ENCODE measurements around the gene MPZL3. TPM values are rescaled to one million over a fixed set of nuclear protein-coding genes. Genes with fewer than 3 reads are reported as not detected.

The MPZL3 gene
- polyA plus RNA-seq, 1 donor from 2014 or later, result 3.6 TPM

DNA sequence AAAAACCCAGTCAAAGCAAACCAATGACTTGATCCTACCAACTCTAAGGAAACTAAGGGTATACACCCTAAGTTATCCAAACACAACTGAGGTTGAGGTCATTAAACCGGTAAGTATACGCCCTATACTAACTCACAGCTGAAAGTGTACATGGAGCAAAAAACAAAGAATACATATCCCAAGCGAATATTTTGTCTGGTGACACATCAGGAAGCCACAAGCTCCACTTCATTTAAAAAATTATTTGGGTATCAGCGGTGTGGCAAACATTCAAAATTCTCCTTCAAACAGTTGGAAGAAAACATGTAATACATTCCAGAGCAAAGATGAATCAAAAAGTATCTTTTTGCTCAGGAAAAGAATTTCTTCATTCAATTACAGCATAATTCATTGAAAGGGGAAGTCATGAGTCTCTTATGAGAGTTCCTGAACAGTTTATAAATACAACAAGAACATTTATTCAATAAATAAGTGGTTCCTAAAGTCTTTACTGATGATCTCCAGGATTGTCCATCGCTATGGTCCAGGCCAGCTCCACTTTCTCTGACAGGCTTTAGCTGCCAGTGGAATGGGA lies 22.8 kb downstream of the MPZL3 start:
- Histone ChIP-seq H3F3A (ENCODE audit: insufficient read depth, low read length, poor library complexity, severe bottlenecking) (no peaks in the 10 kb centered on the region), H3K79me2 (replicated peaks; ENCODE audit: insufficient read depth, low read length) (no peaks in the 10 kb centered on the region), H3K4me3 (ENCODE audit: low read length) (no peak overlapping the region), H3K9ac (ENCODE audit: low read length) (no peak overlapping the region), H3K27ac (ENCODE audit: low read length) (no peak overlapping the region), H2AFZ (ENCODE audit: low read depth, low read length) (no peak overlapping the region), H3K36me3 (ENCODE audit: insufficient read depth, low read length) (no peaks in the 10 kb centered on the region), H4K20me1 (ENCODE audit: insufficient read depth) (no peaks in the 10 kb centered on the region), H3K9me3 (ENCODE audit: low read length) (no peaks in the 10 kb centered on the region), H3K4me2 (ENCODE audit: low read length) (no peak overlapping the region), H3K9me2 (ENCODE audit: insufficient read depth, low read length) (no peaks in the 10 kb centered on the region), H3K27me3 (ENCODE audit: insufficient read depth, low read depth, low read length) (no peaks in the 10 kb centered on the region)
- no peak for TF ChIP-seq MXI1 (conservative IDR thresholded peaks at IDR 0.05; ENCODE audit: poor library complexity, severe bottlenecking)
- TF ChIP-seq RAD21 (conservative IDR thresholded peaks at IDR 0.05), result no peak
- TF ChIP-seq SMC3 (conservative IDR thresholded peaks at IDR 0.05; ENCODE audit: poor library complexity), result no peak
- TF ChIP-seq, protein P1, sequence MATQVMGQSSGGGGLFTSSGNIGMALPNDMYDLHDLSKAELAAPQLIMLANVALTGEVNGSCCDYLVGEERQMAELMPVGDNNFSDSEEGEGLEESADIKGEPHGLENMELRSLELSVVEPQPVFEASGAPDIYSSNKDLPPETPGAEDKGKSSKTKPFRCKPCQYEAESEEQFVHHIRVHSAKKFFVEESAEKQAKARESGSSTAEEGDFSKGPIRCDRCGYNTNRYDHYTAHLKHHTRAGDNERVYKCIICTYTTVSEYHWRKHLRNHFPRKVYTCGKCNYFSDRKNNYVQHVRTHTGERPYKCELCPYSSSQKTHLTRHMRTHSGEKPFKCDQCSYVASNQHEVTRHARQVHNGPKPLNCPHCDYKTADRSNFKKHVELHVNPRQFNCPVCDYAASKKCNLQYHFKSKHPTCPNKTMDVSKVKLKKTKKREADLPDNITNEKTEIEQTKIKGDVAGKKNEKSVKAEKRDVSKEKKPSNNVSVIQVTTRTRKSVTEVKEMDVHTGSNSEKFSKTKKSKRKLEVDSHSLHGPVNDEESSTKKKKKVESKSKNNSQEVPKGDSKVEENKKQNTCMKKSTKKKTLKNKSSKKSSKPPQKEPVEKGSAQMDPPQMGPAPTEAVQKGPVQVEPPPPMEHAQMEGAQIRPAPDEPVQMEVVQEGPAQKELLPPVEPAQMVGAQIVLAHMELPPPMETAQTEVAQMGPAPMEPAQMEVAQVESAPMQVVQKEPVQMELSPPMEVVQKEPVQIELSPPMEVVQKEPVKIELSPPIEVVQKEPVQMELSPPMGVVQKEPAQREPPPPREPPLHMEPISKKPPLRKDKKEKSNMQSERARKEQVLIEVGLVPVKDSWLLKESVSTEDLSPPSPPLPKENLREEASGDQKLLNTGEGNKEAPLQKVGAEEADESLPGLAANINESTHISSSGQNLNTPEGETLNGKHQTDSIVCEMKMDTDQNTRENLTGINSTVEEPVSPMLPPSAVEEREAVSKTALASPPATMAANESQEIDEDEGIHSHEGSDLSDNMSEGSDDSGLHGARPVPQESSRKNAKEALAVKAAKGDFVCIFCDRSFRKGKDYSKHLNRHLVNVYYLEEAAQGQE (IDR thresholded peaks at IDR 0.05; ENCODE audit: borderline replicate concordance), result no peak
- TF ChIP-seq, protein P2, sequence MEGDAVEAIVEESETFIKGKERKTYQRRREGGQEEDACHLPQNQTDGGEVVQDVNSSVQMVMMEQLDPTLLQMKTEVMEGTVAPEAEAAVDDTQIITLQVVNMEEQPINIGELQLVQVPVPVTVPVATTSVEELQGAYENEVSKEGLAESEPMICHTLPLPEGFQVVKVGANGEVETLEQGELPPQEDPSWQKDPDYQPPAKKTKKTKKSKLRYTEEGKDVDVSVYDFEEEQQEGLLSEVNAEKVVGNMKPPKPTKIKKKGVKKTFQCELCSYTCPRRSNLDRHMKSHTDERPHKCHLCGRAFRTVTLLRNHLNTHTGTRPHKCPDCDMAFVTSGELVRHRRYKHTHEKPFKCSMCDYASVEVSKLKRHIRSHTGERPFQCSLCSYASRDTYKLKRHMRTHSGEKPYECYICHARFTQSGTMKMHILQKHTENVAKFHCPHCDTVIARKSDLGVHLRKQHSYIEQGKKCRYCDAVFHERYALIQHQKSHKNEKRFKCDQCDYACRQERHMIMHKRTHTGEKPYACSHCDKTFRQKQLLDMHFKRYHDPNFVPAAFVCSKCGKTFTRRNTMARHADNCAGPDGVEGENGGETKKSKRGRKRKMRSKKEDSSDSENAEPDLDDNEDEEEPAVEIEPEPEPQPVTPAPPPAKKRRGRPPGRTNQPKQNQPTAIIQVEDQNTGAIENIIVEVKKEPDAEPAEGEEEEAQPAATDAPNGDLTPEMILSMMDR (IDR thresholded peaks at IDR 0.05; ENCODE audit: poor library complexity, severe bottlenecking), result no peak
- no peak for TF ChIP-seq EZH2 (IDR thresholded peaks at IDR 0.05; ENCODE audit: borderline replicate concordance, insufficient read depth, low read length, poor library complexity, severe bottlenecking)
- no peak for TF ChIP-seq POLR2AphosphoS5 (IDR thresholded peaks at IDR 0.05)
- no peak for TF ChIP-seq EP300 (conservative IDR thresholded peaks at IDR 0.05; ENCODE audit: poor library complexity, severe bottlenecking)
- TF ChIP-seq TAF1 (IDR thresholded peaks at IDR 0.05; ENCODE audit: low read depth), result no peak

DNA sequence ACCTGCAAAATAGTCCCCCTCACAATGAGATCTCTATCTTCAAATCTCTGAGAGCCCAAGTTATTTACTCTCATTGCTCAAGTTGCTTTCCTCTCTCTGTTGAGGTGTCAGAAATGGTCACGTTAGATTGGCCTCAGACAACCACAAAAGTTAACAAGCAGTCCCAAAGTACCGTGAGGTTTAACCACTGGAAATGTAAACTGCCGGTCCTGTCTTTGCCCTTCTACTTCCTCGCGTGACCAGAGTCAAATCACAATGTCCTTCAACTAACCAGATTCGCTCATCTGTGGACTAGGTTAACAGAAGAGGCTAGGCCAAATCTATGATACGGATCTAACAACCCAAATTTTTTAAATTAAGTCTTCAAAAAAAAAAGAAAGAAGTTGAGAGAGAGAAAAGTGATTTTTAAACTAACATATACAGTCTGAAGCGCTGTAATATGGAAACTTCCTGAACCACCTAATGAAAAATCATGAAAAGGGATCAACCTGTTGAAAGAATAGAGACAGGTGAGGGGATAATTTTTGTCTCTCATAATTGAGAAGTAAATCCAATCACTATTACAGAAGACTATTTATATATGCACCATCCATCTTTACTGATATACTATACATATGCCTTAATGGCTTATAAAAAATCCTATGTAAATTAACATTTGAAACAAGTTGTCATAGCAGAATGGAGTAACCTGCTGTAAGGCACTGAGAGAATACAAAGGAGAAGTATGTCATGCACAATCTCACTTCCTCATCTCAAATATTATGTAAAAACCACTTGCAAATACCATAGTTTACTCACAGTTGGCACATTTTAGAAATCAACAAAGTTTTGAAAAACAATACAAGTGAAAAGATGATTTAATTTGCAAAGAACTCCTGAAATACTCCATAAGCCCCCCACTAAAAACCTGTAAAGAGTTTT lies 24.0 kb downstream of the MPZL3 start:
- H4K20me1 ChIP-seq (ENCODE audit: insufficient read depth), result no peaks in the 10 kb centered on the region
- no peaks in the 10 kb centered on the region for H3K27me3 ChIP-seq (ENCODE audit: insufficient read depth, low read depth, low read length)
- H3K79me2 ChIP-seq (replicated peaks; ENCODE audit: insufficient read depth, low read length), result no peaks in the 10 kb centered on the region
- H3F3A ChIP-seq (ENCODE audit: insufficient read depth, low read length, poor library complexity, severe bottlenecking), result no peaks in the 10 kb centered on the region
- H3K4me3 ChIP-seq (ENCODE audit: low read length), result no peak overlapping the region
- H3K9me3 ChIP-seq (ENCODE audit: low read length), result no peaks in the 10 kb centered on the region
- no peaks in the 10 kb centered on the region for H3K9me2 ChIP-seq (ENCODE audit: insufficient read depth, low read length)
- no peaks in the 10 kb centered on the region for H3K36me3 ChIP-seq (ENCODE audit: insufficient read depth, low read length)
- H3K27ac ChIP-seq (ENCODE audit: low read length), result no peak overlapping the region
- H2AFZ ChIP-seq (ENCODE audit: low read depth, low read length), result no peak overlapping the region
- no peak overlapping the region for H3K4me2 ChIP-seq (ENCODE audit: low read length)
- H3K9ac ChIP-seq (ENCODE audit: low read length), result no peak overlapping the region
- TF ChIP-seq POLR2AphosphoS5 (IDR thresholded peaks at IDR 0.05), result no peak
- TF ChIP-seq EZH2 (IDR thresholded peaks at IDR 0.05; ENCODE audit: borderline replicate concordance, insufficient read depth, low read length, poor library complexity, severe bottlenecking), result no peak
- TF ChIP-seq EP300 (conservative IDR thresholded peaks at IDR 0.05; ENCODE audit: poor library complexity, severe bottlenecking), result no peak
- no peak for TF ChIP-seq SMC3 (conservative IDR thresholded peaks at IDR 0.05; ENCODE audit: poor library complexity)

Measured in neural cell (in vitro differentiated cells).